Fibroblast of the conjunctiva (primary cell): ENCODE measurements around the gene RAD18.

Experiments used
- DNase-seq: peaks from one replicate; pipeline ENCODE4 v3.0.0-alpha.2; 2010; ENCODE audit warnings: low read depth

The RAD18 gene

GRCh38 chr3:8835385-8835784, 127.9 kb downstream of the RAD18 start:
- no peak for DNase-seq

DNA sequence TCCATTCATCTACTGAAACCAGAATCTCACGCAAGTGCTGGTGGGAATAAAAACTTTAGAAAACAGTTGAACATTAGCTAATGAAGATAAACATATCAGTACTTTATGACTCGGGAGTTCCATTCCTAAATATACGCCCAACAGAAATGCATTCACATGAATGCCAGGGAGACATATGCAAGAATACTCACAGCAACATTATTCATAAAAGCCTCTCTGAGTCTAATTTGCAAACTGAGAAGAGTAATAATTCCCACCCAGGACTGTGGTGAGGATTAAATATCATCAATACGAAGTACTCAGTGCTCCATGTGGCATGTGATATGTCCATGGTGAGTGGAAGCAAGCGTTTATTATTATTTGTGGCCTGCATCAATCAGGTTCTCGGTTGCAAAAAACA, 128.3 kb downstream of the RAD18 start:
- DNase-seq: no peak

GRCh38 chr3:8827641-8828040, 135.6 kb downstream of the RAD18 start:
- DNase-seq: no peak
